ENCODE results near the gene GPC6. TPM values are rescaled to one million over a fixed set of nuclear protein-coding genes. Genes with fewer than 3 reads are reported as not detected.

GPC6 gene
- total RNA-seq, 2 donors from 2014 or later = 1.6 to 4.0 TPM

DNA sequence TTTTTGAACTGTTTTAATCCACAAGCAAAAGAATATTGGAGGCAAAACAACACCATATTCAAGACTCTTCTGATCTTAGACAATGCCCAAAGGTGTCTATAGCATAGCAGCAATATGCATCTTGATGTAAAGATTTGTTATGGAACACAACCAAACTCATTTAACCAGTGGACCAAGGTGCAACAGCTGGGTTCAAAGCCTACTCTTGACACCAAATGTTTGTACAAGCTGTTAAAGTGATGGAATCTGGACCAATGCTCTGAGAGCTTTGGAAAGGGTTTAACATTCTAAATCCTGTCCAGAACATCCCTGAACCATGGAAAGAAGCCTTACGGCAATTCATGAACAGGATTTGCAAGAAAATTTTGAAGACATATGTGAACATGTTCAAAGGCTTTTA lies 520.0 kb downstream of the GPC6 start:
- Histone ChIP-seq H3K9me3 (no peaks in the 10 kb centered on the region), H3K4me1 (no peaks in the 10 kb centered on the region), H3K4me3 (no peak overlapping the region), H3K27me3 (no peaks in the 10 kb centered on the region), H3K36me3 (replicated peaks in 1 of 2; ENCODE audit: insufficient read depth in 1 of 2, low read depth in 2 of 2) (no peaks in the 10 kb centered on the region), H3K27ac (no peak overlapping the region)
- intact Hi-C loops (cut with DNase I) = no loop called here
- 96 to 97% methylated on average over 1 of the region's 1 CpG for WGBS, 2 donors
- TF ChIP-seq POLR2A (IDR thresholded peaks at IDR 0.05) = no peak
- DNase-seq (no peak), ATAC-seq (no peak)

DNA sequence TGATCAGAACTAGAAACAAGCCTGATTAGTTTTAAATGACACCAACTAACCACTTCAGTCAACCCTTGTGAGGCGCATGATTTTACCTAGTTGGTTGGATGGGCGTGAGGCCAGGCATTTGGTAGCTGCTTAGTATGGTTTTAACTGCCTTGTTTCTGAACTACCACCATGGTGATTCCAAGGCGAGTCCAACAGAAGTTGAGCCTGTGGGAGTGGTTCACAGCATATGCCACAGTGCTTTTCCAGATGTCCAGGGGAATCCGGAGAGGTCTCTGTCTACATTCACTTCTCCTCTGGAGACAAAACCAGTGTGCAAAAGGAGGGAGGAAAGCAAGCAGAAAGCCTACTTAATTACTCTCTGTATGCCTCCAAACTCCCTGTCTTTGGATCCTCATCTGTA lies 524.1 kb downstream of the GPC6 start:
- H3K27ac ChIP-seq = no peak overlapping the region
- H3K4me1 ChIP-seq = no peaks in the 10 kb centered on the region
- intact Hi-C loops (cut with DNase I) = no loop called here
- H3K9me3 ChIP-seq = no peaks in the 10 kb centered on the region
- H3K27me3 ChIP-seq = no peaks in the 10 kb centered on the region
- WGBS, 2 donors = 74 to 82% methylated on average over 4 of the region's 4 CpGs
- no peak for ATAC-seq
- H3K4me3 ChIP-seq = no peak overlapping the region
- H3K36me3 ChIP-seq (replicated peaks in 1 of 2; ENCODE audit: insufficient read depth in 1 of 2, low read depth in 2 of 2) = no peaks in the 10 kb centered on the region
- no peak for TF ChIP-seq POLR2A (IDR thresholded peaks at IDR 0.05)
- TF ChIP-seq, protein P1, sequence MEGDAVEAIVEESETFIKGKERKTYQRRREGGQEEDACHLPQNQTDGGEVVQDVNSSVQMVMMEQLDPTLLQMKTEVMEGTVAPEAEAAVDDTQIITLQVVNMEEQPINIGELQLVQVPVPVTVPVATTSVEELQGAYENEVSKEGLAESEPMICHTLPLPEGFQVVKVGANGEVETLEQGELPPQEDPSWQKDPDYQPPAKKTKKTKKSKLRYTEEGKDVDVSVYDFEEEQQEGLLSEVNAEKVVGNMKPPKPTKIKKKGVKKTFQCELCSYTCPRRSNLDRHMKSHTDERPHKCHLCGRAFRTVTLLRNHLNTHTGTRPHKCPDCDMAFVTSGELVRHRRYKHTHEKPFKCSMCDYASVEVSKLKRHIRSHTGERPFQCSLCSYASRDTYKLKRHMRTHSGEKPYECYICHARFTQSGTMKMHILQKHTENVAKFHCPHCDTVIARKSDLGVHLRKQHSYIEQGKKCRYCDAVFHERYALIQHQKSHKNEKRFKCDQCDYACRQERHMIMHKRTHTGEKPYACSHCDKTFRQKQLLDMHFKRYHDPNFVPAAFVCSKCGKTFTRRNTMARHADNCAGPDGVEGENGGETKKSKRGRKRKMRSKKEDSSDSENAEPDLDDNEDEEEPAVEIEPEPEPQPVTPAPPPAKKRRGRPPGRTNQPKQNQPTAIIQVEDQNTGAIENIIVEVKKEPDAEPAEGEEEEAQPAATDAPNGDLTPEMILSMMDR (IDR thresholded peaks at IDR 0.05) = no peak
- DNase-seq = no peak

DNA sequence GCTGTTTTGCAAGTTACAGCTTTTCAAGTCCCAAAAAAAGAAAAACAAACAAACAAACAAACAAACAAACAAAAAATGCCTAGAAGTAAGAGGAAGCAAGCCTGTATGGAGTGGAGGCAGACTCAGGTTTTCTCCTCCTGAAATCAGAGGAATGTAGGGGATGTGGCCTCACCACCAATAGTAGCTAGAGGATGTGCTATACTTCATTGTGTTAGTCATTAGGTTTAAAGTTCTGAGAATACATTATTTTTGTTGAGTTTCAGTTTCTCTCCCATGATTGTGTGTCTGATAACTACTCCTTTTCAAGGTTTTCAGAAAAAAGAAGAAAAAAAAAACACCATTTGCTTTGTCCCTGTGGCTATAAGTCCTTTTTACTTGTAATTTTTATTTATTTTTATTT lies 524.5 kb downstream of the GPC6 start:
- Histone ChIP-seq H3K4me3 (no peak overlapping the region), H3K36me3 (replicated peaks in 1 of 2; ENCODE audit: insufficient read depth in 1 of 2, low read depth in 2 of 2) (no peaks in the 10 kb centered on the region), H3K9me3 (no peaks in the 10 kb centered on the region), H3K27ac (no peak overlapping the region), H3K27me3 (no peaks in the 10 kb centered on the region), H3K4me1 (no peaks in the 10 kb centered on the region)
- DNase-seq = no peak
- no peak for ATAC-seq
- intact Hi-C loops (cut with DNase I) = no loop called here
- TF ChIP-seq POLR2A (IDR thresholded peaks at IDR 0.05) = no peak
- TF ChIP-seq, protein P1 (IDR thresholded peaks at IDR 0.05) = no peak

GRCh38 chr13:93752541-93752940 lies 525.9 kb downstream of the GPC6 start:
- Histone ChIP-seq H3K4me1 (no peaks in the 10 kb centered on the region), H3K4me3 (no peak overlapping the region), H3K9me3 (no peaks in the 10 kb centered on the region), H3K36me3 (replicated peaks in 1 of 2; ENCODE audit: insufficient read depth in 1 of 2, low read depth in 2 of 2) (no peaks in the 10 kb centered on the region), H3K27ac (no peak overlapping the region), H3K27me3 (no peaks in the 10 kb centered on the region)
- WGBS, 2 donors = 78 to 92% methylated on average over 4 of the region's 4 CpGs
- ATAC-seq (no peak), DNase-seq (no peak)
- intact Hi-C loops (cut with DNase I) = no loop called here
- no peak for TF ChIP-seq POLR2A (IDR thresholded peaks at IDR 0.05)
- TF ChIP-seq, protein P1 (IDR thresholded peaks at IDR 0.05) = no peak

DNA sequence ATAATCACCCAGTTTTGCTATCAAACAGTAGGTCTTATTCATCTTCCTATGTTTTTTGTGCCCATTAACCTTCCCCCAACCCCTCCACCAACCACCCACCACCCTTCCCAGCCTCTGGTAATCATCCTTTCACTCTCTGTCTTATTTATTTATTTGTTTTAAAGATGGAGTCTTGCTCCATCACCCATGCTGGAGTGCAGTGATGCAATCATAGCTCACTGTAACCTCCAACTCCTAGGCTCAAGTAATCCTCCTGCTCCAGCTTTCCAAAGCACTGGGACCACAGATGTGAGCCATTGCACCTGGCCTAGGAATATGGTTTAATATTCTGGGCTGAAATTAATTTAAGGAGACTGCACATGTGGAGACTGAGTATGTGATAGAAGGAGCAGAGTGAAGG lies 527.0 kb downstream of the GPC6 start:
- ATAC-seq (no peak), DNase-seq (no peak)
- TF ChIP-seq, protein P1 (IDR thresholded peaks at IDR 0.05) = no peak
- TF ChIP-seq POLR2A (IDR thresholded peaks at IDR 0.05) = no peak
- Histone ChIP-seq H3K9me3 (no peaks in the 10 kb centered on the region), H3K36me3 (replicated peaks in 1 of 2; ENCODE audit: insufficient read depth in 1 of 2, low read depth in 2 of 2) (no peaks in the 10 kb centered on the region), H3K27ac (no peak overlapping the region), H3K4me3 (no peak overlapping the region), H3K27me3 (no peaks in the 10 kb centered on the region), H3K4me1 (no peaks in the 10 kb centered on the region)
- intact Hi-C loops (cut with DNase I) = no loop called here
